IMR-90 (cell line): ENCODE results near the gene CHN2. TPM values are rescaled to one million over a fixed set of nuclear protein-coding genes. Genes with fewer than 3 reads are reported as not detected.

ENCODE experiments used
- ATAC-seq: fragments of 200-7000 bp; cut with Tn5 transposase; 2 replicates; pipeline ENCODE4 v1.9.1; 2020; ENCODE audit warnings: low read depth, mild to moderate bottlenecking, moderate library complexity
- BruUV-seq: library from RNA; stranded (reverse); fragments of 400-500 nt; replicated peaks from 2 replicates; lab custom pipeline; 2021; lab: Mats Ljungman, UMichigan
- CTCF ChIA-PET: fragments of 300-600 bp; formaldehyde crosslinking; extraction: SDS; loops from one replicate; lab custom pipeline; 2021; ENCODE audit warnings: antibody characterized with exemption; lab: Yijun Ruan, JAX
- POLR2A ChIA-PET: fragments of 300-600 bp; sonication (Branson Sonifier 250); formaldehyde crosslinking; loops from one replicate; lab custom pipeline; 2022; ENCODE audit warnings: antibody characterized with exemption; ENCODE audit not compliant: unreplicated experiment; lab: Charles Lee
- DNase-seq: peaks from one replicate; pipeline ENCODE4 v3.0.0; 2013
- H2AFZ ChIP-seq: replicated peaks from 2 replicates; pipeline ENCODE3; 2013; ENCODE audit warnings: low read length, mild to moderate bottlenecking; ENCODE audit not compliant: poor library complexity
- H2AK5ac ChIP-seq: 2 replicates; pipeline ENCODE4 v1.6.1; 2013; ENCODE audit warnings: low read depth, low read length, inconsistent platforms
- H2AK9ac ChIP-seq: replicated peaks from 2 replicates; pipeline ENCODE3; 2013; ENCODE audit warnings: mild to moderate bottlenecking, low read depth, low read length, moderate library complexity; ENCODE audit not compliant: poor library complexity
- H2BK120ac ChIP-seq: 2 replicates; pipeline ENCODE4 v1.6.1; 2013; ENCODE audit warnings: low read depth, low read length, inconsistent platforms
- H2BK15ac ChIP-seq: 3 replicates; pipeline ENCODE4 v1.6.1; 2013; ENCODE audit warnings: low read depth, low read length, inconsistent platforms
- H2BK20ac ChIP-seq: 2 replicates; pipeline ENCODE4 v1.6.1; 2013; ENCODE audit warnings: low read depth, mild to moderate bottlenecking, inconsistent platforms, low read length, moderate library complexity
- H2BK5ac ChIP-seq: 2 replicates; pipeline ENCODE4 v1.6.1; 2013; ENCODE audit warnings: mild to moderate bottlenecking, low read depth, low read length, inconsistent platforms; ENCODE audit not compliant: poor library complexity, severe bottlenecking
- H3K14ac ChIP-seq: replicated peaks from 2 replicates; pipeline ENCODE4 v1.6.1; 2013; ENCODE audit warnings: low read depth, low read length, inconsistent platforms
- H3K18ac ChIP-seq: 2 replicates; pipeline ENCODE4 v1.6.1; 2013; ENCODE audit warnings: low read depth, low read length, control low read depth
- H3K23ac ChIP-seq: 2 replicates; pipeline ENCODE4 v1.6.1; 2013; ENCODE audit warnings: low read depth, low read length, inconsistent platforms
- H3K27ac ChIP-seq: 2 replicates; pipeline ENCODE4 v1.5.1; 2013; ENCODE audit warnings: mild to moderate bottlenecking, control low read depth, low read length; ENCODE audit not compliant: insufficient read depth
- H3K27me3 ChIP-seq: 2 replicates; pipeline ENCODE4 v1.6.1; 2013; ENCODE audit warnings: low read length; ENCODE audit not compliant: control insufficient read depth, insufficient read depth
- H3K36me3 ChIP-seq: 2 replicates; pipeline ENCODE4 v1.6.1; 2013; ENCODE audit warnings: low read length, mixed read lengths; ENCODE audit not compliant: control insufficient read depth, insufficient read depth
- H3K4ac ChIP-seq: 2 replicates; pipeline ENCODE4 v1.6.1; 2013; ENCODE audit warnings: low read depth, low read length, inconsistent platforms
- H3K4me1 ChIP-seq: 2 replicates; pipeline ENCODE4 v1.6.1; 2013; ENCODE audit warnings: low read length, mixed read lengths; ENCODE audit not compliant: control insufficient read depth, insufficient read depth
- H3K4me2 ChIP-seq: 2 replicates; pipeline ENCODE4 v1.6.1; 2013; ENCODE audit warnings: low read depth, mild to moderate bottlenecking, control low read depth, low read length, moderate library complexity
- H3K4me3 ChIP-seq: 2 replicates; pipeline ENCODE4 v1.5.1; 2013; ENCODE audit warnings: low read depth, mild to moderate bottlenecking, control low read depth, low read length, moderate library complexity; ENCODE audit not compliant: insufficient read depth
- H3K56ac ChIP-seq: 2 replicates; pipeline ENCODE4 v1.6.1; 2013; ENCODE audit warnings: low read length, inconsistent platforms; ENCODE audit not compliant: insufficient read depth; ENCODE audit errors: extremely low read depth
- H3K79me1 ChIP-seq, 2 experiments: 2 replicates each; pipeline ENCODE4 v1.6.1; 2013; ENCODE audit warnings: low read length in 2 of 2, inconsistent platforms in 1 of 2, low read depth in 1 of 2
- H3K9ac ChIP-seq: 2 replicates; pipeline ENCODE4 v1.6.1; 2013; ENCODE audit warnings: low read depth, low read length, control low read depth
- H3K9me1 ChIP-seq: 2 replicates; pipeline ENCODE4 v1.6.1; 2013; ENCODE audit warnings: low read length, inconsistent platforms; ENCODE audit not compliant: insufficient read depth
- H3K9me3 ChIP-seq: 2 replicates; pipeline ENCODE4 v1.6.1; 2013; ENCODE audit warnings: low read length; ENCODE audit not compliant: control insufficient read depth, insufficient read depth
- H4K20me1 ChIP-seq: 2 replicates; pipeline ENCODE4 v1.6.1; 2013; ENCODE audit warnings: low read length, inconsistent platforms; ENCODE audit not compliant: insufficient read depth
- H4K5ac ChIP-seq: 2 replicates; pipeline ENCODE4 v1.6.1; 2013; ENCODE audit warnings: mild to moderate bottlenecking, low read depth, low read length, control low read depth
- H4K8ac ChIP-seq, 2 experiments: 2 replicates each; pipeline ENCODE4 v1.6.1; 2013; ENCODE audit warnings: low read depth in 2 of 2, low read length in 2 of 2, control low read depth in 1 of 2, inconsistent platforms in 1 of 2
- H4K91ac ChIP-seq: 2 replicates; pipeline ENCODE4 v1.6.1; 2013; ENCODE audit warnings: low read depth, low read length, inconsistent platforms; ENCODE audit not compliant: insufficient read depth
- BHLHE40 ChIP-seq: fragments of 150-350 bp; IDR thresholded peaks from 2 replicates; pipeline ENCODE4 v1.6.1; 2016; ENCODE audit warnings: mild to moderate bottlenecking, low read depth, low read length
- CHD1 ChIP-seq: IDR thresholded peaks from 2 replicates; pipeline ENCODE4 v1.6.1; 2012; ENCODE audit warnings: low read depth, low read length, improper control_type of control experiment
- MXI1 ChIP-seq: IDR thresholded peaks from 2 replicates; pipeline ENCODE4 v1.6.1; 2012; ENCODE audit warnings: low read depth, mild to moderate bottlenecking, low read length, moderate library complexity, borderline replicate concordance
- NFE2L2 ChIP-seq: fragments of 150-350 bp; IDR thresholded peaks from 2 replicates; pipeline ENCODE4 v1.6.1; 2016; ENCODE audit warnings: low read depth, mild to moderate bottlenecking, low read length
- RAD21 ChIP-seq: IDR thresholded peaks from 2 replicates; pipeline ENCODE4 v1.6.1; 2012; ENCODE audit warnings: low read length, improper control_type of control experiment
- RFX5 ChIP-seq: IDR thresholded peaks from 2 replicates; pipeline ENCODE4 v1.8.0; 2012; ENCODE audit warnings: low read depth, mild to moderate bottlenecking, low read length, moderate library complexity
- SMC3 ChIP-seq: fragments of 150-350 bp; IDR thresholded peaks from 2 replicates; pipeline ENCODE4 v1.6.1; 2016; ENCODE audit warnings: low read depth, mild to moderate bottlenecking, antibody characterized with exemption, low read length, moderate library complexity
- WGBS, 2 experiments: methylation state at CpG; one replicate each; pipeline versions ENCODE4 v1.1.5 to v1.1.7; 2013; ENCODE audit warnings: missing lambda C conversion rate in 2 of 2; ENCODE audit not compliant: insufficient read length in 1 of 2; ENCODE audit errors: extremely low coverage in 2 of 2; 5-methylcytosine and 5-hydroxymethylcytosine counted together
- dilution Hi-C: fragments of 300-500 bp; cut with HindIII; formaldehyde crosslinking; loops from one replicate; pipeline ENCODE4 v1.14.3; 2018; ENCODE audit warnings: low sequenced_read_pairs; ENCODE audit not compliant: unreplicated experiment
- in situ Hi-C: fragments of 300-500 bp; cut with MboI; formaldehyde crosslinking; loops from 3 replicates; pipeline ENCODE4 v1.14.3; 2019; ENCODE audit warnings: low sequenced_read_pairs, inconsistent platforms, mixed read lengths
- intact Hi-C: fragments of 100-400 bp; cut with micrococcal nuclease; formaldehyde crosslinking; loops from 2 replicates; pipeline ENCODE4 v1.10.0; 2022
- polyA plus RNA-seq, 3 experiments: library from polyadenylated mRNA; depleted of rRNA; stranded (reverse); fragments of >200 nt; gene quantifications; 2 replicates each; pipeline ENCODE4 v1.2.3, GENCODE V29; 2012; ENCODE audit warnings: low replicate concordance in 1 of 3
- total RNA-seq: library from RNA; depleted of rRNA; stranded (reverse); fragments of >200 nt; gene quantifications from 2 replicates; pipeline ENCODE4 v1.2.3, GENCODE V29; 2012
- TF ChIP-seq, protein P1 (sequence below): fragments of 150-350 bp; IDR thresholded peaks from 2 replicates; pipeline ENCODE4 v1.6.1; 2016; ENCODE audit warnings: low read depth, mild to moderate bottlenecking, low read length, moderate library complexity, borderline replicate concordance

The CHN2 gene
- total and polyA plus RNA-seq, 2 of the 4 experiments (the other 2 are of a cell fraction): not detected

DNA sequence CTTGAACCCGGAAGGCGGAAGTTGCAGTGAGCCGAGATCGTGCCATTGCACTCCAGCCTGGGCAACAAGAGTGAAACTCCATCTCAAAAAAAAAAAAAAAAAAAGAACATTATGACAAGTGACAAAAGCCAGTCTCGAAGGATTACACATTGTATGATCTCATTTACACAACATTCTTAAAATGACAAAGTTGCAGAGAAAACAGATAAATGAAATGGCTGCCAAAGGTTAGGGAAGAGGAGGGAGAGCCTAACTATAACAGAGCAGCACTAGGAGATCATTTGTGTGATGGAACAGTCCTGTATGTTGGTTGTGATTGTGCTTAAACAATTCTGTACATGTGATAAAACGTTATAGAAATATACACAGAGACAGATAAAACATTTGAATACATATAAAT lies 32.0 kb upstream of the CHN2 start:
- H3K4me3 ChIP-seq: no peak overlapping the region
- no peak overlapping the region for H2AK9ac ChIP-seq
- intact Hi-C loops (no loop called here), in situ Hi-C loops (no loop called here), dilution Hi-C loops (no loop called here)
- H3K14ac ChIP-seq: no peak overlapping the region
- no peaks in the 10 kb centered on the region for H3K27me3 ChIP-seq
- no peak overlapping the region for H3K4ac ChIP-seq
- H2BK5ac ChIP-seq: no peak overlapping the region
- no CpG with 5 or more reads among the region's 6 CpGs for WGBS, 2 experiments
- H4K20me1 ChIP-seq: no peaks in the 10 kb centered on the region
- ATAC-seq (no peak), DNase-seq (no peak)
- no peak overlapping the region for H3K27ac ChIP-seq
- no peaks in the 10 kb centered on the region for H3K79me1 ChIP-seq
- no peak overlapping the region for H3K56ac ChIP-seq
- H4K5ac ChIP-seq: no peak overlapping the region
- H3K9ac ChIP-seq: no peak overlapping the region
- no peak overlapping the region for H2AFZ ChIP-seq
- no peaks in the 10 kb centered on the region for H3K9me1 ChIP-seq
- BruUV-seq: no TSS peak
- H4K91ac ChIP-seq: no peak overlapping the region
- no peak overlapping the region for H3K23ac ChIP-seq
- no peak overlapping the region for H4K8ac ChIP-seq
- no peak overlapping the region for H3K18ac ChIP-seq
- no peak overlapping the region for H3K4me2 ChIP-seq
- H3K9me3 ChIP-seq: no peaks in the 10 kb centered on the region
- POLR2A ChIA-PET: no interaction called here
- no peak overlapping the region for H2BK15ac ChIP-seq
- H2BK120ac ChIP-seq: no peak overlapping the region
- CTCF ChIA-PET: no interaction called here
- H3K4me1 ChIP-seq: no peaks in the 10 kb centered on the region
- H2AK5ac ChIP-seq: no peak overlapping the region
- no peak for TF ChIP-seq CHD1
- TF ChIP-seq, protein P1, sequence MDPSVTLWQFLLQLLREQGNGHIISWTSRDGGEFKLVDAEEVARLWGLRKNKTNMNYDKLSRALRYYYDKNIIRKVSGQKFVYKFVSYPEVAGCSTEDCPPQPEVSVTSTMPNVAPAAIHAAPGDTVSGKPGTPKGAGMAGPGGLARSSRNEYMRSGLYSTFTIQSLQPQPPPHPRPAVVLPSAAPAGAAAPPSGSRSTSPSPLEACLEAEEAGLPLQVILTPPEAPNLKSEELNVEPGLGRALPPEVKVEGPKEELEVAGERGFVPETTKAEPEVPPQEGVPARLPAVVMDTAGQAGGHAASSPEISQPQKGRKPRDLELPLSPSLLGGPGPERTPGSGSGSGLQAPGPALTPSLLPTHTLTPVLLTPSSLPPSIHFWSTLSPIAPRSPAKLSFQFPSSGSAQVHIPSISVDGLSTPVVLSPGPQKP: no peak
- no peak for TF ChIP-seq NFE2L2
- TF ChIP-seq BHLHE40: no peak
- no peak for TF ChIP-seq RAD21
- TF ChIP-seq RFX5: no peak
- no peak for TF ChIP-seq MXI1
- TF ChIP-seq SMC3: no peak
- H3K36me3 ChIP-seq: no peaks in the 10 kb centered on the region
- no peak overlapping the region for H2BK20ac ChIP-seq
